ENCODE data around the gene IBA57.
"Not testable (repeated sequence)": the region's sequence is repeated elsewhere in the genome, so short reads cannot be mapped to it uniquely, and the experiment has no call there.

Gene IBA57

GRCh38 chr1:228226141-228226874 is 60.7 kb downstream of the IBA57 start:
- no peak for DNase-seq (ENCODE audit: low read depth in 2 of 2)

DNA sequence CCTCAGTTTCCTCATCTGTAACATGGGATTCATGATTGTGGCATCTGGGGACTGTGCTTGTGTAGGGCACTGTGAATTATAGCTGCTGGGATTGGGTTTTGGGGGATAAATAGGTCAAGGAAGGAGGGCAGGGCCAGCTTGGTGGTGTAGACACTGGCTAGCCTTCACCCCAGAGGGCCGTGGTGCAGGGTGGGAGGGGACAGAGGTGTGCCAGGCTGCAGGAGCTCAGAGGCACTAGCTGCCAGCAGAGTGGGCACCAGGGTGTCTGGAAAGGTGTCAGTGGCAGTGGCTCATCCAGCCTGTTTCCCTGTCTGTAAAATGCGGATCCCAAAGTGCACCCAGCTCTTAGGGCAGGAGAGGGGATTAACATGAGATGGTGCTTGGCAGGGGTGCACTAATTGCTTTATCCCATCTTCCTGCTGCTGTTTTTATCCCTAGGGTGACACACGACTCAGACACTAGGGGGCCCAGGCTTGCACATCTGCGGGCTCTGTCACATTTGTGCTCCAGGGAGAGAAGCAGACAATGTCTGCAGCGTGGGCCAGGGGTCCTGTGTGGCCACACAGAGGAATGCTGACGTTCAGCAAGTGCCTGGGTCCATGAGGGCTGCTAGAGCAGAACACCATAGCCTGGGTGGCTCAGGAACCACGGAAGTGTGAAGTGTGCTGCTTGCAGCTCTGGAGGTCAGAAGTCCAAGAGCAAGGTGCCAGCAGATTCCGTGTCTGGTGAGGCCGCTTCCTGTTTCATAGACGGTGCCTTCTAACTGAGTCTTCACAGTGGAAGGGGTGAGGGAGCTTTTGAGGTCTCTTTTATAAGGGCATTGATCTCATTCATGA is 61.6 kb downstream of the IBA57 start:
- no peak for DNase-seq (ENCODE audit: low read depth in 2 of 2)

GRCh38 chr1:228228147-228228546 is 62.5 kb downstream of the IBA57 start:
- not testable (repeated sequence) for DNase-seq (ENCODE audit: low read depth in 2 of 2)

DNA sequence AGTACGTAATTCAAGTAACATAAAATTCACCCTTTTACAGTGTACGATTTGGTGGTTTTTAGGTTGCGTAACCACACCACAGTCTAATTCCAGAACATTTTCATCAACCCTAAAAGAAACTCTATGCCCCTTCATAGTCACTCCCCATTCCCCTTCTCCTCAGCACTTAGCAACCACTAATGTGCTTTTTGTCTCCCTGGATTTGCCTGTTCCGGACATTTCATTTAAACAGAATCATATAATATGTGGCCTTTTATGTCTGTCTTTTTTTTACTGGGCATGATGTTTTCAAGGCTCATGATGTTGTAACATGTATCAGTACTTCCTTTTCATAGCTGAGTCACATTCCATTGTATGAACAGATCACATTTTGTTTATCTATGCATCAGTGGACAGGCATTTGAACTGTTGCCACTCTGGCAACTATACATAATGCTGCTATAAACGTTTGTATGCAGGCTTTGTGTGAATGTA is 63.0 kb downstream of the IBA57 start:
- no peak for DNase-seq (ENCODE audit: low read depth in 2 of 2)

DNA sequence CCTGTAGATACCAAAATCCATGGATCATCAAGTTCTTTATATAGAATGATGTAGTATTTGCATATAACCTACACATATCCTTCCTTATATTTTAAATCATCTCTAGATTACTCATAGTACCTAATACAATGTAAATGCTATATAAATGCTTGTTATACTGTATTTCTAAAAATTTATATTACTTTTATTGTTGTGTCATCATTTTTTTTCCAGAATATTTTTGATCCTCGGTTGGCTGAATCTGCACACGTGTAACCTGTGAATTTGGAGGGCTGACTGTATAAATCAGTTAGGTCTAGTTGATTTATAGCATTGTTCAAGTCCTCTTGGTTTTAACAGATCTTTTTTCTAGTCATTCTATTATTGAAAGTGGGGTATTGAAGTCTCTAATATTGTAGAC is 65.6 kb downstream of the IBA57 start:
- DNase-seq (ENCODE audit: low read depth in 2 of 2), result no peak

All from stimulated activated CD4-positive, alpha-beta T cell treated with anti-CD3 and anti-CD28 coated beads, Interleukin-1b, Interleukin-23, amount 100 ng/mL, for 4 hours (primary cell).